NCI-H2171 treated with DMSO at 0.1 percent for 48 hours (cell line): ENCODE data around the gene RRP1.

ENCODE experiments used
- DNase-seq: peaks from one replicate; lab custom pipeline; 2025; lab: John Stamatoyannopoulos, UW

The RRP1 gene

DNA sequence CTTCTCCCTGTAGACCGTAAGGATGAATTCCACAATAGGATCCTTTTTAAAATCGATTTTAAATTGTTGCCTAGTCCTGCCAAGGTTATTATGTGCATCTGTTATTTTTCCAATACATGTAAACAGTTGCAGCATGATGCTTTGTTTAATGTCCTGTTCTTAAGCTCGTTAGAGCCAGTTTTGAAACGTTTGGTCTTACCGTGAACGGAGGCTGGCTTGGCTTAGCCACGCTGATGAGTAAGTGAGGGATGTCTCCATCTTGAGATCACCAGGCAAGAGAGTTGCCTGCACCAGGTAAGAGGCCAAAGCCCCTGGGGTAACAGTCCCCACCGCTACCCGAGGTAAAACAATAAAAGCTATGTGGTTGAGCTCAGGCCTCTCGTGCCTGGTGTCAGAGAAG, 30.6 kb upstream of the RRP1 start:
- DNase-seq, result no peak

DNA sequence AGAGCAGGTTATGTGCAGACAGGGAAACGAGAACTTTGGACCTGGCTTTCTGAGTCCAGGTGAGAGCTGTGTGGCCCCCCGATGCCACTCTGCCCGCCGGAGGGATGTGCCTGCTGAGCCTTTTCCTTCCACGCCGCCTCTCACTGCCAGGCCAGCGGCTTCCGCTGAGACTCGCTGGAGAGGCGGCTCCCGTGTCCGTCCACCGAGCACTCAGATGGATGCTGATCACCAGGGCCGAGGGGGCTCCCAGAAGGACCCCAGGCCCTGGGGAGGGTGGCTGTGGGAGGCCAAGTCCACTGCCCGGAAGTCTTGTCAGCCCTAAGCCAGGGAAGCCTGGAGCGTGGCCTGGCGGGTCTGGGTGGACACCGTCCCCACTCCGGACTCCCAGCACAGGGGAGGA, 29.7 kb upstream of the RRP1 start:
- no peak for DNase-seq

DNA sequence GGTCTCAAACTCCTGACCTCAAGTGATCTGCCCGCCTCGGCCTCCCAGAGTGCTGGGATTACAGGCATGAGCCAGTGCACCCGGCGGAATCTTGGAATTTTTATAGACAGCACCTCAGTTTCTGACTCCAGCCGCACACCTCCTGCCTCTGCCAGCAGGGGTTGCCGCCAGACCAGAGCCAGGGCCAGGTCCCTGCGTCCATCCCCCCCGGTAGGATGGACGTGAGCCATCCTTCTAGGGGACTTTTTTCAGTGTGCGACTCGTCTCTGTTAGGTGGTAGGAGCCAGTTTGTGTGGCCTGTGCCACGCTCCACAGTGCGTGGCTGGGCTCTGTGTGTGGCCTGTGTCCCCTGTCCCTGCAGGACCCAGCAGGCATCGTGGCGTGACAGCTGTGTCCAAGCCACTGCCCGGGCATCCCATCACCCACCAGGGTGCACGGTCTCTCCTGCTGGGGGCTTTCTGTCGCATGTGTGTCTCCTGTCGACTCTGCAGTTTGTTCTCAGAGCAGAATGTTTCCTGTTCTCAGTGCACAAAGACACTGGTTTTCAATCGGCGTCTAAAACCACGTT, 28.9 kb upstream of the RRP1 start:
- DNase-seq, result no peak

DNA sequence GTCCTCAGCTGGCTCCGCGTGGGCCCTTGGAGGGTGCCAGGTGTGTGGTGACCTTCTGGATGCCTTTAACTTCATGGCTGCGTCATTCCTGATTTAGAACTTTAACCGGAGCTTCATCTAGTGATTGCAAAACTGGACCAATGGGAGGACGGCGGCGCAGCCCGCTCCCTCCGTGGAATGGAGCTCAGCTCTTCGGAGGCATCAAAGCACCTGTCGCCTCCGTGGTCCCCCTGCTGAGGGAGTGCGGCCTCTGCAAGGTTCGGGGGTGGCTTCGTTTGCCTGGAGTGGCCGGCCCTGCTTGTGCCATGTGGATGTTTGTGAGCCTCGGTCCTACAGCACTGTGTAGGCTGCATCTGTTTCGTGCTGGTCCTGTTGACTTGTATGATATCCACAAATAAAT, 27.5 kb upstream of the RRP1 start:
- no peak for DNase-seq

DNA sequence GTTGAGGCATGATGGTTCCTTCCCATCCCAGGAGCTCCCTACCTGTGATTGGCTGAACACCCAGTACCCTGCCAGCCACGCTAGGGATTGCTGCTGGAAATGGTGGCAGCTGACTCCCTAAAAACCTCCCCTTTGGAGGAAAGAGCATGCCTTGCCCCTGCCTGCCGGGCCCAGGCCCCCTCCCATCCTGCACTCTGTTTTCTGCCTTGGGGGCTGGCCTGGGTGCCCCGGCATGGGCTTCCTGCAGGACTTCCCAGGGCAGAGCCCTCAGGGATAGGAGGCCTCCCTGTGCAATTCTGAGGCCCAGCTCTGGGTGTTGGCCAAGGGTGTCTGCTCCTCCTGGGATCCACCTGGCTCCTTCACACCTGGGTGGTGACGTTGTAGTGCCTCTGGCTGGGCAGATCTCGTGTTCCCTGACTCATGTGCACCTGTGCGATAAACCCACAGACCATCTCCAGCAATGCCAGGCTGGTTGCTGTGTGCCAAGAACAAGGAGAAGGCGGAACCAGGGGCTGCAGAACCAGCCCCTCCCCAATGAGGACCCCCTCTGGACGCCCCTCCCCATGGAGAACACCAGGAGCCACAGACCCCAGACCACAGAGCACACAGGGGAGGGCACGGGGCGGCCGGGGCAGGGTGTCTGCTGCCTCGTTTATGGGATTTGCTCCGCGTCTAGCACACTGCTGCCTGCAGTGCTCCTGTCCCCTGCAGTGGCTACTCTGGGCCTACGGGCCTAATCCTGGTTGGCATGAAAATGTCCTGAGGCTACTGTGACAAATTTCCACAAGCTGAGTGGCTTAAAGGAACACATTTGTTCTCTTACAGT, 26.9 kb upstream of the RRP1 start:
- no peak for DNase-seq

DNA sequence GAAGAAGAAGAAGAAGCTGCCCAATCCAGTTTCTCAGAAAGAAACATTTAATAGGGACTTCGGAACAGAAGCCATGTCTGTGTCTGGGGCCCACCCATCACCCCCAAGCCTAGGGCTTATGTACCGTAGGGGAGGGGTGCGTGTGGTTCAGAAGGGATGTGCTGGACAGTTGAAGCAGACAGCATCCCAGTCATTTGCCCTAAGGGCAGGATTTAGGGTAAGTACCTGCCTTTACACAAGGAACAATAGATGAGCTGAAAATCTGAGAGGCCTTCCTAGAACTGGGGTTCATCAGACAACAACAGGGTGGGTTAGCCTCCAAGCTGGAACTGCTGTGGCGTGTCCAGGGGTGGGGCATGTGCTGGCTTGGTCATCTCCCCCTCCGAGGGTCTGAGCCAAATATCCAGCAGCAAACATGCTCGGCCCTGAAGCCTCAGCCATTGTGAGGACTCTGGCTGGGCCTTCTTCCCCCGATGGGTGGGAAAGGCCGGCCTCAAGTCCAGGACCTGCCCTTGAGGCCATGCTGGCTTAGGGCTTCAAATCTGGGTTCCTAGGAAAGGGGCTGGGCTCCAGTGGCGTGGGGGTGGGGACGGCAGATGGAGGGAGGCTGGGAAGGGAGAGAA, 25.4 kb upstream of the RRP1 start:
- no peak for DNase-seq

DNA sequence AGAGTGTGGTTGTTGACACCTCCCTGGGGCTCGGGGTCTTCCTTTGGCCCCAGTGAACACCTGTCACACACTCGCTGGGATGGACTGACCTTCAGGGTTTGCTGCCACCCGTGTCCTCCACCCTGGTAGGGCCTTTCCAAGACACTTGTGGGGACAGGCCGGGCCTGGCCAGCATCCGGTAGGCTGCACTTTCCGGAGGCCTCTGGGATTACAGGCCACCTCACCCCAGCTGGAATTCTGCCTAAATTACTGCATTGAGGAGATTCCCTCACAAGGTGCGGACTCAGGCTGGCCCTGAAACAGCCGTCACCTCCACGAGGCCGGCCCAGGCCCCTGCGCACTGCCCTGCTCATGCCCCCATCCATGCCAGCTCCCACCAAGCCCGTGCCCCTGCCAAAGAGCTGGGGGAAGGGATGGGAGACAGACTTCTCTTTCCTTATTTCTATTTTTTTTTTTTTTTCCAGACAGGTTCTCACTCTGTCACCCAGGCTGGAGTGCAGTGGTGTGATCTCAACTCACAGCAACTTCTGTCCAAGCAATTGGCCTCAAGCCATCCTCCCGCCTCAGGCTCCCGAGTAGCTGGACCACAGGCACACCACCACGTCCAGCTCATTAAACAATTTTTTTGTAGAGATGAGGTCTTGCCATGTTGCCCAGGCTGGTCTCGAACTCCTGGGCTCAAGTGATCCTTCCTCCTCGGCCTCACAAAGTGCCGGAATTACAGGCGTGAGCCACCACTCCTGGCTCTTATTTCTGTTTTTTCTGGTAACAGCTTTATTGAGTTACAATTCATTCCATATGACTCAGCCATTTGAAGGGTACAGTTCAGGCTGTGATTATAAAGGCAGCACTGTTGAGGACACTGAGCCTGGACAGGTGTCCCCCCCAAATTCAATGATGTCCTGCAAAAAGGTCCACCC, 24.5 kb upstream of the RRP1 start:
- DNase-seq, result no peak

DNA sequence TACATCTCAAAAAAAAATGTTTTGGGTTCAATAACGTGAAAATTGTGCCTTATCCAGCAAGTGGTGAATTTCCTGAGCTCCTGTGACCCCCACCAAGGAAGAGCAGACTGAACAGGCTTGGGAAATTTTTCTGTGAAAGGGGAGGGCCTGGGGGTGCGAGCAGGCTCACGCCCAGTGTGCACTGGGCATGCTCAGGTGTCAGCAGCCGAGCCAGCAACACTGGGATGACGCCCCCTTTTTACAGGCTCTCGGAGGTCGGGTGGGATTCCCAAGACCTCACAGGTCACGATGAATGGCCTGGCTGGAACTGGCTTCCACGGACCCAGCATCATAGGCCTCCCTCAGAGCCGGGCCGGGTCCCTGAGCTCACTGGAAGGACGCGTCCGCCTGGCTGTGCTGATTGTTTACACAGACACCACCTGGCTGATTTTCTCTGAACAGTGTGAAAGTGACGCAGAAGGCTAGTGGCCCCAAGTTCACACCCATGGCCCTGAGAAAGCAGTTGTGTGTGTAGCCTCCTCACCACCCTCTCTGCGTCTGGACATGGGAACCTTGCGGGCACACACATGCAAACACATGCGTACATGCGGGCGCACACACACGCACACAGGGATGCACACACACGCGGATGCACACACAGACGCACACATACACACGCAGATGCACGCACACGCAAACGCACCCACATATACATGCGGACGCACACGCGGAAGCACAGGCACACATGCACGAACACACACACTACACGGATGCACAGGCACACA, 22.5 kb upstream of the RRP1 start:
- peak; percentile 43 for DNase-seq

DNA sequence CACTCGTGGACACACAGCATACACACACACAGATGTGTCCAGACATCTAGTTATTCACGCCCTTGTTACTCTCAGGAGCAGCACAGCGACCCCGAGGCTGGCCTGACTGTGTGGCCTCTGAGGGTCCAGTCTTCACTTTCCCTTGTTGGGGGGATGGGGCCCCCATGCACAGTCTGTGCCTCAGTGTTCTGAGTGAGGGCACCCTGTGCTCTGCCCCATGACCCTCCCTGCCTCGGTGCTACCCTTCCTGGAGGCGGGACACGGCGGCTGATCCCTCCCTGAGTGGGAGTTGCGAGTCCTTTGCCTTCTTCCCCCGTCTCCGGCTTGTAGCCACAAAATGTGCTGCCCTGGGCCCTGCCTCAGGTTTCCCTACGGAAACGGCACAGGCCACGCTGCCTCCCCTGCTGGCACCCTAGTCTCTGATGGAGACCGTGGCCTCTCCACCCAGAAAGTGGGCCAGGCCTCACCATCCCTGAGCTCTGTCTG, 21.8 kb upstream of the RRP1 start:
- no peak for DNase-seq

DNA sequence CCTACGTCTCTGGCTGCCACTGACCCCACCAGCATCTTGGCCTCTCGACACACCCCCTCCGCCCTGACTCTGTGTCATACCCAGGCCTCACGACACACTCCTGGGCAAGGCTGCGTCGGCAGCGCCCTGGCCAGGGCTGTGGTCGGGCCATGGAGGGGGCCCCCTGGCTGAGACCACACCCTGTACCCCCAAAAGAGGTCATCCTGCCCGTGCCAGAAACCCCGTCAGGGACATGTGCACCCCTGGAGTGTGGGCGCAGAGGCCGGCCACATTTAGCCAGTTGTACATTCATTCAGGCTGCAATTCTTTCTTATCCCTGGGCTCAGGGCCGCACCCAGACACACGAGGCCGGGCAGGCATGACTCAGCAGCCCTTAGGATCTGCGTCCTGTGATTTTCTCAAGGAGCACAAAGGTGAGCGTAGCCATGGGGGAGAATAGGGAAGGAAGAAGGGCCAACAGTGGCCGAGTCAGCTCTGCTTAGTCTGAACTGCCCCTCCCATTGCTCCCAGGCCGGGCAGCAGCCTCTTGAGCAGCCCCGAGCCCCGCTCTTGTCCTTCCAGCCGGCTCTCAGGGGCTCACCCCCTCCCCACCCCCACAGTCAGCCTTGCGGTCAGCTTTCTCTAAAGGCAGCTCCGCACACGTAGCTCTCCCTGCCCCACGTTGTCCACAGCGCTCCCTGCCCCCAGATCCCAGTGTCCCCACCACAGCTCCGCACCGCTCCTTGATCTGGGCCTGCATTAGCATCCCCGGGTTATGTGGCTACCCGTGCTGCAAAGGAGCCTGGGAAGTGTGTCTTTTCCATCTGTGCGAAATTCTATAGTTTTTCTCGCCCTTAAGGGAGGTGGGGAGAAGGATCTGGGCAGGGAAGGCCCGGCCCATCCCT, 21.2 kb upstream of the RRP1 start:
- no peak for DNase-seq

DNA sequence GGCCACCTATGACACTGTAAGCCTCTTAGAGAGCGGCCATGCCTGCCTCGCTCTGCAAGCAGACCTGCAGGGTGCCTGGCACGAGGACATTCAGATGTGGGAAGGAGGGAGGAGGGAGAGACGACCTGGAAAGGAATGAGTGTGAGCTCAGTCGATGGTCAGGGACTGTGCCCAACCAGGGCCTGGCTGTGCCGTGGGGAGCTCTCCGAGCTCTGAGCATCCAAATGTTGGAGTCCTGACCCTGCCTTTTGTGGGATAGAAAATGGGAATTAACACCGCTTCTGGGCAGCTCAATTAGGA, 20.6 kb upstream of the RRP1 start:
- no peak for DNase-seq

DNA sequence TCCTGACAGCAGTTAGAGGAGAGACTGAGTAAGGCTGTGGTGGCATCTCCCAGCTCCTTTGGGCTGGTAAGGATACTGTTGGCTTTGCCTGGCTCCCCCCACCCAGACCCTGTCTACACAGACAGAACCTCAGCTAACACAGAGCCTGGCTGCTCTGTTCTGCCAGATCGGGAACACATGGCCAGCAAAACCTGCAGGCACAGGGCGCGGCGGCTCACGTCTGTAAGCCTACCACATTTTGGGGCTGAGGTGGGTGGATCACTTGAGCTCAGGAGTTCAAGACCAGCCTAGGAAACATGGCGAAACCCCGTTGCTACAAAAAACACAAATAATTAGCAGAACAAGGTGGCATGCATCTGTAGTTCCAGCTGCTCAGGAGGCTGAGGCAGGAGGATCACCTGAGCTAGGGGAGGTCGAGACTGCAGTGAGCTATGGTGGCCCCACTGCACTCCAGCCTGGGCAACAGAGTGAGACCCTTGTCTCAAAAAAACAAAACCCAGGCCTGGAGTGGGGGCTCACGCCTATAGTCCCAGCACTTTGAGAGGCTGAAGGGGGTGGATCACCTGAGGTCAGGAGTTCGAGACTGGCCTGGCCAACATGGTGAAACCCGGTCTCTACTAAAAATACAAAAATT, 19.9 kb upstream of the RRP1 start:
- DNase-seq, result no peak

DNA sequence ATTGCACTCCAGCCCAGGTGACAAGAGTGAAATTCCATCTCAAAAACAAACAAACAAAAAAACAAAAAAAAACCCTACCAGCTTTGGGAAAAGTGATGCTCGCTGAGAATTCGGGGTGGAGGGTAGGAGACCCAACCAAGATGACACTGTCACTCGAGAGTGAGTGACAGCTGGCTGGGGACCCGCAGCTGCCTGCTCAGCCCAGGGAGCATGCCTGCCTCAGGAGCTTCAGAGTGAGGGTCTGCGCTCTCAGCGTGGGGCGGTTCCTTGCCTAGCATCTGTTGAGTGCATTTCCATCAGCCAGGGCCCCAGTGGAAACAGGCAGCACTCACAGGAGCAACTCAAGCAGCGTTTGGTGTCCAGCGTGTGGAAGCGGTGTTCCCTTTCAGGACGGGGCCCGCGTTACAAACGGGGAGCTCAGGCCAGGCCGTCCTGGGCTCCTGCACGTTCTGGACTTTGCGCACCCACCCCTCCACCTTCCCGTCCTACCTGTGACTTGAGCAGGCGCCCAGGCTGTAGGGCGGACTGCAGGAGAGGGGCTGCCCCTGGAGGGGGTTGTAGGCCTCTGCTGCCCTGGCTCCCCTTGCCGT, 19.2 kb upstream of the RRP1 start:
- no peak for DNase-seq

DNA sequence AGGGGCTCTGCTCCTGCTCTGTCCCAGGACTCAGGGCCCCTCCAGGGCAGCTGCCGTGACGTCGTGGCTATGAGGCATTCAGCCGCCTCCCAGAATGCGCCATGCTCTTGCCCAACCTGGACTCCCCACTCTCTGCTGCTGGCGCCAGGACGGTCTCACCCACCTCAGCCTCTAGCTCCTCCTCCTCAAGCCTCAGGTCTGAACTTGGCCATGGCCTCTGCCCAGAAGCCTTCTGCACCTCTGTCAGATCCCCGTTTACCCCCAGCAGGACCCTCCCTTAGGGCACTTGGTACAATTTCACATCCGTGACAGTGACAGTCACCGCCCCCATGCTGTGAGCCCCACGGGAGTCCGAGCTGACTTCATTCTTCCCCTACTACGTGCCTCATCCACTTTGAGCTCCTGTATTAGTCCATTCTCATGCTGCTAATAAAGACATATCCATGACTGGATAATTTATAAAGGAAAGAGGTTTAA, 18.1 kb upstream of the RRP1 start:
- DNase-seq, result no peak

DNA sequence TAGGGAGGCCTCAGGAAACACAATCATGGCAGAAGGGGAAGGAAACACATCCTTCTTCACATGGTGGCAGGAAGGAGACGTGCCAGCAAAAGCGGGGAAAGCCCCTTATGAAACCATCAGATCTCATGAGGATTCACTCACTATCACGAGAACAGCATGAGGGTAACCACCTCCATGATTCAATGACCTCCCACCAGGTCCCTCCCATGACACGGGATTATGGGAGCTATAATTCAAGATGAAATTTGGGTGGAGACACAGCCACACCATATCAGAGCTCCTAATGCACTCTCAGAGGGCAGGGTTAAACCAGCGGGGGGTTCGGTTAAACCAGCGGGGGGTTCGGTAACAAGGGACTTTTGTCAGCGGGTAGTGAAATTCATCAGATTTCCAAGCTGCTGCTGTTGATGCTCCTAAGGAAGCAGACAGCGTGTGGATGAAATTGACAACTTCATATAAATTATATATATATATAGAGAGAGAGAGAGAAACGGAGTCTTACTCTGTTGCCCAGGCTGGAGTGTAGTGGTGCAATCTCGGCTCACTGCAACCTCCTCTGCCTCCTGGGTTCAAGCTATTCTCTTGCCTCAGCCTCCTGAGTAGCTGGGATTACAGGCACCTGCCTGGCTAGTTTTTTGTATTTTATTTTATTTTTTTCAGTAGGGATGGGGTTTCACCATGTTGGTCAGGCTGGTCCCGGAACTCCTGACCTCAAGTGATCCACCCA, 17.5 kb upstream of the RRP1 start:
- no peak for DNase-seq

DNA sequence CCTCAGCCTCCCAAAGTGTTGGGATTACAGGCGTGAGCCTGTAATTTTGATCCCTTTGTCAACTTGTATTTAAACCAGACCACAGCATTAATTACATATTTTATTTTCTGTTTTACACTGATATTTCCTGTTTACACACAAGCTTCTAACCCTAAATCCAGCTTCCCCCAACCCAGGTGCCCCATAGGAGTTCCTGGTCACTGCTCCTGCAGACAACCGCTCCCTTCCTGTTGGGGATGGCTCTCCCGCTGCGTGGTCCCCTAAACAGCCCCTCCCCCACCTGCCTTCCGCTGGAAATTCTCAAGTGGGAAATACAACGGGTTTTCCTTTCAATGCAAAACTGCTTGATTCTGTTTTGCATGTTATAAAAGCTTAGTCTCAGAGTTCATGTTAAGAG, 17.0 kb upstream of the RRP1 start:
- DNase-seq, result no peak

DNA sequence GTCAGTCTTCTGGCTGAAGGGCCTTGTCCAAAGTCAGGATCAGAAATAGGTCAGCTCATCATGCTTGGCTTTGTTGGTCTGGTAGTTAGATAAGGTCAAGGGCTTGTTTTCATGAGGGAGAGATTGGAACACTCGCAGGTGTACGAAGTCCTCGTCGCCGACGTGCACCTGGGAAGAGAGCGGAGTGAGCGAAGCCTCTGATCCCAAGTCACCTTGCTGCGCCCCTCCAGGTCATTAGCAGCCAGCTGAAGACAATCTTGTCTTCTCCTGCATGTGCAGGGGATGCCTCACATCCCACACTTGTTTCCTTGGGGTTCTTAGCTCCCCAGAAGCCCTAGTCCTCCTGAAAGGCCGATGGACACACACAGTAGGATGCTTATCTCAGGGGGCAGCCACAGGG, 15.2 kb upstream of the RRP1 start:
- DNase-seq, result no peak

DNA sequence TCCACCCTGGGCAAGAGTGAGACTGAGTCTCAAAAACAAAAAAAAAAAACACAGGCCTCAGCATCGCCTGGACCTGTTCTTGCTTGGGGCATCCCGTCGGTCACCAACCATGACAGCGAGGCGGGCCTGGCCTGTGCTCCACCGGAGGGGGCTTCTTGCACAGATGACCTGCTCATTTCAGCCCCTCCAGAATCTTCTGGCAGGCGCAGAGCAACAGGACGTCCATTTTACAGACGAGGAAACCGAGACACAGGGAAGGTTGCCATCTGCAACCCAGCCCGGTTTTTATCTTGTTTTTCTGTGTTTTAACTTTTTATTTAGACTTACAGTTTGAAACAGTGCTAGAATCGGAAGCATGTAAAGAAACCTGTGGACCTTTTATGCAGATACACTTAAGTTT, 14.2 kb upstream of the RRP1 start:
- DNase-seq, result no peak

DNA sequence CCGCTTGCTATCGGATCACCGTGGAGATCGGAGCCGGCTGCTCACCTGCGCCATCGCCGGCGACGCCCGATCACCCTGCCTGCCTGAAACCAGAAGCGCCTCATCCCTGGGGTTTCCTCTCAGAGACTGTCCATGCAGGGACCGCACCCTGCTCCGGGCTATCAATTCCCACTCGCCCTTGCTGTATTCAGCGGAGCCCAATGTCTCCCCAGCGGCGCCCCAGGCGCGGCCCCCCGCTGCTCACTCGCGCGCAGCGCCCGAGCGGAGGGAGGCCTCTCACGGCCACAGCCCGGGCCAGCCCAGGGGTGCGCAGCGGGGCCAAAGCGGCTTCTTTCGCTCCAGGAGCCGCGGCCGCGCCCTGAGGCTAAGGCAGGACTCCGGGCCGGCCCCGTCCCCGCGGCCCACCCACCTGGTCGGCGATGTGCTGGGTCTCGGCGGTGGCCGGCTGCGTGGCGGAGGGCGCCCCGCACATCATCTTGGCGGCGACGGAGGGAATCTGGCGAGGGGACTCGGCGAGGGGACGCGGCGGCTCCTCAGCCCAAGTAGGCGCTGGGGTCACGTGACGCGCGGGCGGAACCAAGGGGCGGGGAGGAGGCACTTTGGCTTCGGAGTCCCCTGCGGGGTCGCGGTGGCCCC, 13.5 kb upstream of the RRP1 start, which contains the start of gene CSTB:
Gene CSTB (minus strand): TSS at position 514 of the 636 bp plus-strand sequence. CDS start 39 bp downstream, at position 475.
- DNase-seq, result peak; percentile 61
